Jurkat, Clone E6-1 (cell line): ENCODE data around the gene DPYSL4.
"Not testable (repeated sequence)": the region's sequence is repeated elsewhere in the genome, so short reads cannot be mapped to it uniquely, and the experiment has no call there.

Experiments
- DNase-seq: peaks from one replicate; pipeline ENCODE4 v3.0.0-alpha.2; 2011; ENCODE audit warnings: low read depth, low spot score
- H3K4me3 ChIP-seq: 2 replicates; pipeline ENCODE4 v1.5.1; 2011; ENCODE audit warnings: mild to moderate bottlenecking, low read length, control low read depth, moderate library complexity

DPYSL4 gene

DNA sequence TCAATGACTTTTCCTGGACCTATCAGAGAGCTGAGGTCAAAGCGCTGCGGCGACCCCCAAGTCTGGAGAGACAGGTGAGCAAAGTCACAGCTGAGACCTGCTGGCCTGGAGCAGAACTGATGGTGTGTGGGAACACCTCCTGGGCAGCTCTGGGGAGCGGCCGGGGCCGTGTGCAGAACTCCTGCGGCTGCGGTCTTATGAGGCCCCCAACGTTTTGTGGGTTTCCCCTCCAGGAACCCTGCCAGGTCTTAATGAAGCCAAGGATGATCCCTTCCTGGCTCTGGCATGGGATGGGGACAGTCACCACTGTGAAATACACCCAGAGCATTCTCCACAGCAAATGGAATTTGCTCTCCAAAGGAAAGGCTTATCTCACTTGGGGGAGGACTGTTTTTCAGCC lies 26.1 kb downstream of the DPYSL4 start:
- no peak for DNase-seq
- H3K4me3 ChIP-seq: no peak overlapping the region

- no peak for DNase-seq
- no peak overlapping the region for H3K4me3 ChIP-seq
Observed at GRCh38 chr10:132213917-132214316, 27.2 kb downstream of the DPYSL4 start.

GRCh38 chr10:132216441-132216840 lies 29.7 kb downstream of the DPYSL4 start:
- H3K4me3 ChIP-seq: not testable (repeated sequence)

DNA sequence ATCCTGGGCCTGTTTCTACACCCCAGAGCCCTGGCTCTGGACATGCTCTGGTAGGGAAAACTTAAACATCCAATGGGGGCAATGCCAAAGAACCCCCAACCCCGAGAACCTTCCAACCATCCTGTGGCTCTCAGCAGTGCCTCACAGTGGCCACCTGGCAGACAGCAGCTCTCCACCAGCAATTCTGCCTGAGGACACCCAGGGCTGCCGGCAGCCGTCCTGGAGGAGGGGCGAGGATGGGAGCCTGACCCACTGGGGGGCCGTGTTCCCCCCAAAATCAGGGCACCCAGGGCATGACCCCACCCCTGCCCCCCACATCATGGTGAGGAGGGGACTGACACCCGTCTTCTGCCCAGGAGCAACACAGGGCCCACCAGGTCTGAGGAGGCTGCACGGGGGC lies 32.7 kb downstream of the DPYSL4 start:
- no peak for DNase-seq
- H3K4me3 ChIP-seq: no peak overlapping the region

More at GRCh38 chr10:132216441-132216840, 29.7 kb downstream of the DPYSL4 start:
- DNase-seq: not testable (repeated sequence)

- DNase-seq: no peak
- no peak overlapping the region for H3K4me3 ChIP-seq
Observed at GRCh38 chr10:132220061-132220460, 33.3 kb downstream of the DPYSL4 start.

GRCh38 chr10:132220996-132221395 lies 34.2 kb downstream of the DPYSL4 start:
- not testable (repeated sequence) for H3K4me3 ChIP-seq, DNase-seq

DNA sequence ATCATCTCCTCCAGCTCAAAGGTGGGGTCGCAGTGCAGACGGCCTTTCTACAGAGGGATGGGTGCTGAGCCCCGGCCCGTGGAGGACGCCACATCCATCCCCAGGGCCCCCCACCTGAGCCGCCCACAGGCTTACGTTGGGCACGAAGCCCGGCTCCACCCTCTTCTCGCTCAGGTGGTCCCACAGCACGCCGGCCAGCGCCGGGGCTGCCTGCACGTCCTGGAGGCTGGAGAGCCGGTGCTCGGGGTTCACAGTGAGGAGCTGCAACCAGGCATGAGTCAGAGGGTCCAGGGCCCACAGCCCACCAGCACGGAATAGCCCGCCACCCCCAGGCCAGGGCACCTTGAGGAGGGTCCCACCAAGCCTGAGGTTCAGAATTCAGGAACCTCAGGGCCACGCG lies 36.0 kb downstream of the DPYSL4 start:
- no peak for DNase-seq
- H3K4me3 ChIP-seq: no peak overlapping the region

GRCh38 chr10:132223156-132223590 lies 36.4 kb downstream of the DPYSL4 start:
- peak; percentile 32 for DNase-seq
- H3K4me3 ChIP-seq: no peak overlapping the region

GRCh38 chr10:132223611-132224342 lies 37.0 kb downstream of the DPYSL4 start:
- DNase-seq: no peak
- H3K4me3 ChIP-seq: no peak overlapping the region

GRCh38 chr10:132224343-132225072 lies 37.8 kb downstream of the DPYSL4 start:
- no peak for DNase-seq
- no peak overlapping the region for H3K4me3 ChIP-seq

DNA sequence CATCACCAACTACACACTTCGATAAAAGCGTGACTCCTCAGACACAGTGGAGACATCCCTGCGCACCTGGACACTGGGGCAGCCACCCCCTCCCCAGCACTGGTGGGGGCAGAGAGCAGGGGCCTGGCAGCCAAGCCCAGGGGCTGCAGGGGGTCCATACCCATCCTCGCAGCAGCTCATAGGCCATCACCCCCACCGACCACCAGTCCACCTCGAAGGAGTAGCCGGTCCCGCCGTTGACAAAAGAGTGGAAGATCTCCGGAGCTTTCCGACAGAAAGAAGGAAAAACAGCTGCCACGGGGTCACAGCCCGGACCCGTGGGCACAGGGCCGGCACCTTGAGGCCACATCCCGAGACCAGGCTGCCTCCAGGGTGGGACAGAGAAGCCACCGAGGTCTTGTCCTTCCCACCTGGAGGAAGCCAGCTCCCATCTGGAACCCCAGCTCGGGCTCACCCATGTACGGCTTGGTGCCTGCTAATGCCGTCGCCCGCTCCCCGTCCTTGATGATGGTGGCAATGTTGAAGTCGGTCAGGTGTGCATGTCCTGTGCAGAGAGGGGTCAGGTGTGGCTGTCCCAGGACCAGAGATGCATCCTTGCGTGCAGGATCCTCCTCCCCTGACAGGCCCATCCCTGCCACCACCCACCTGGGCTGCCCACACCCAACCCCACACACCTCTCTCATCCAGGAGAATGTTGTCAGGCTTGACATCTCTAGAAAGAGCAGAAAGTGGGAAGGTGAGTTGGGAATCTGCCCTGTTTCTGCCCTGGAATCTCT lies 38.5 kb downstream of the DPYSL4 start:
- DNase-seq: no peak
- no peak overlapping the region for H3K4me3 ChIP-seq

DNA sequence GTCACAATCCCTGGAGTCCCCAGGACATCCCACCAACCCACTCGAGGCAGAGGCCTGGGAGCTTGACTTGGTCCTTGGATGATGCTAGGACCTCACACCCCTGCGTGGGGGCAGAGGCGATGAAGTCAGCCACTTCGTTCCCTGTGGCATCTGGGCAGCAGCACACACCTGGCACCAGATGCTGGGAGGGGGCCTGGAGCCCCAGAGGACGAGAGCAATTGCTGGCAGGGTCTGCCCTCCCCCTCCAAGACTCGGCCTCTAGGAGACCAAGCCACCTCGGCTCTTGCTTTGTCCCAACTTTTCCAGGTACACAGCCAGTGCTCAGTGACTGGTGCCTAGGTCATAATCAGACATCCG lies 39.1 kb downstream of the DPYSL4 start:
- DNase-seq: no peak
- no peak overlapping the region for H3K4me3 ChIP-seq

DNA sequence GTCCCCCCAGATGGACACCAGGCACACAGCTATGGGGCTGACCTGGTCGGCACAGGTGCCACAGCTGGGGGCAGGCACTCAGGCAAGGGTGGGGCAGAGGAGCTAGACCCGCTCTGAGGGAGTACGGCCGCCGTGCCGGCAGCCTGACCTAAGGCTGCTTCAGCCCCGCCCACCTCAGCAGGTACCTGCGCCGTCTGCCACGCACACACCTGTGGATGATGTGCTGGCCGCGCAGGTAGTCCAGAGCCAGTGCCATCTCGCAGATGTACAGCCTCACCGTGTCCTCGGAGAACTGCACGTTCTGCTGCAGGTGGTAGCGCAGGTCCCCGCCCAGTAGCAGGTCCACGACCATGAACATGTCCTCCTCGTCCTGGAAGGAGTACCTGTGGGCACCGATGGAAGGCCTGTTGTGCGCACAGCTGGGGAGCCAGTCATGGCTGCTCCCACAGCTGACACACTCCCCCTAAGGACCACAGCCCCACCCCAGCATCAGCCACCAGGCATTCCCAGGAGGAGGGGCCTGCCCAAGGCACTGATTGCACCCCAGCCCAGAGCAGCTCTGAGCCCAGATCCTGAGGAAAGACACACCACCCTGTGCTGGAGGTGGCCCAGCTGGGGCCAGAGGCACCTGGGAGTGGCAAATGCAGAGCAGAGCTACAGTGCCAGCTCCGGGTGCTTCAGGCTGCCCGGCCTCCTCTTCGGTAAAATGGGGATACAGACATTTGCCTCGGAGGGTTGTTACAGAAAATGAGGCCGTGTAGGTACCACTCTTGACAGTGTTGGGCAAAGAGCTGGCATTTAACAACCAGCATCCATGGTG lies 40.0 kb downstream of the DPYSL4 start:
- no peak overlapping the region for H3K4me3 ChIP-seq
- no peak for DNase-seq

DNA sequence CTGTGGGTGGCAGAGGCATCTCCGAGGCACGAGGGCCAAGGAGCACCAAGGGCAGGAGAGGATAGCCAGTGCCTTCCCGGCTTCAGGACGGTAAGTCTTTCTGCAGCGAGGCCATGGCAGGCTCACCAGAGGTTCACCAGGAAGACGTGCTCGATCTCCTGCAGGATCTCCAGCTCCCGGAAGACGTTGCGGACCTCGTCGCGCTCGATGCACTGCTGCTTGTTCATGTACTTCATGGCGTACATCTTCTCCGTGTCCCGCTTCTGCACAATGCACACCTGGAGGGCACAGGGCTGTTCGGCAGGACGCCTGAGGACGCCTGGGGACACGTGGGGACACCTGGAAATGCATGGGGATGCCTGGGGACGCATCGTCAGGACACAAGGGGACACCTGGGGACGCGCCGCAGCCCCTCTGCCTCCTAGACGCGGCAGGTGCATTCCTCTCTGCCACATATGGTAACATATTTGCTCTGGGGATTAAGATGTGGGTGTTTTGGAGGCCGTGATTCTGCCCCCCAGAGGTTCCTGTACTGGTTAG lies 41.2 kb downstream of the DPYSL4 start:
- no peak overlapping the region for H3K4me3 ChIP-seq
- no peak for DNase-seq

DNA sequence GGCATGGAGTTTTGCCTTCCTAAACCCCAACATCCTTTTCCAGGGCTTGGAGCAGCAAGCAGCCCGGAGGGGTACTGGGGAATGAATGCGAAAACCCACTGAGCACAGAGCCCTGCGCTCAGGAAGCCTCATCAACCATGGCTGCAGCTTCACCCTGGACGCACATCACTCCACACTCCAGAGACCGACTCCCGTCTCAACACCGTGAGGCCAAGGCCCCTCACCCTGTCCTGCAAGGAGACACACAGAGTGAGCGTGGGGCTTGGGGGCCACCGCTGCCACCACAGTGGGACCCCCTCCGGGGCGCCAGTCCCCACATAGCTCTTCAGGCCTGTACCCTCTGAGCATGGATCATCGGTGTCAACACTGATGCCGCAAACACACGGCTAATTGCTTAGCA lies 41.9 kb downstream of the DPYSL4 start:
- no peak for DNase-seq
- no peak overlapping the region for H3K4me3 ChIP-seq

- no peak overlapping the region for H3K4me3 ChIP-seq
- no peak for DNase-seq
Observed at GRCh38 chr10:132229096-132229495, 42.3 kb downstream of the DPYSL4 start.

DNA sequence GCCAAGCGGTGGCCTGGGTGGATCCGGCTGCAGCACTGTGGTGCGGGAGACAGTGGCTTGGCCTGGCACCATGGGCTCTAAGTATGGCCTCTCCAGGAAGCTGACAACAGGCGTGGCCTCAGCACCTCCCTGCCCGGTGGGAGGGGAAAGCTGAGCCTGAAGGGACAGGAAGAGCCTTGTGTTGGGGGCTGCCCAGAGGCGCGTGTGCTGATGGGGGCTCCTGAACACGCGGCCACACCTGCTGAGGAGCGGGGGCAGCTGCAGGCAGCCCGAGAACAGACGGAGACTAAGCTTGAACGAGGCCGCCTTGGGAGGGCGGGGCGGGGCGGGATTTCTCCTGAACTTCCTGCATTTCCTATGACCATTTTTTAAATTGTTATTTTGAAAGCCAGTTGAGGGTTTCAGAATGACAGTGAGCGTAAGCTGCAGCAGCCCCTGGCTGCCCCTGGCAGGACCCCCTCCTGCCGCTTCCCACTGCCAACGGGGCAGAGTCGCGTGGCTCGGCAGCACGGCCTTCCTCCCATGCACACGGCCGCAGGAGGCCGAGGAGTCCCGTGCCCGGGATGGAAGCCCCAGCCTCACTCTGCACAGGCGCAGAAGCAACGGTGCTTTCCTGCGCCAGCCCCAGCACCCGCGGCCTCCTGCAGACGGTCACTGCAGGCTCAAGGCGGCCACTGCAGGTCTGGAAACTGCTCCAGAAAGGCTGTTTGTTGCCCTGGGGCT lies 43.2 kb downstream of the DPYSL4 start:
- H3K4me3 ChIP-seq: no peak overlapping the region
- DNase-seq: no peak

- DNase-seq: no peak
- no peak overlapping the region for H3K4me3 ChIP-seq
Observed at GRCh38 chr10:132230557-132231210, 43.9 kb downstream of the DPYSL4 start.
